GM19025 (cell line): ENCODE measurements around the gene ARSD.
"Not testable (repeated sequence)": the region's sequence is repeated elsewhere in the genome, so short reads cannot be mapped to it uniquely, and the experiment has no call there.

Source experiments
- ATAC-seq: cut with Tn5 transposase; IDR thresholded peaks from one replicate; pipeline ENCODE4 v1.9.1; 2021; ENCODE audit warnings: mild to moderate bottlenecking, low read depth, moderate library complexity; ENCODE audit not compliant: unreplicated experiment

Gene ARSD

DNA sequence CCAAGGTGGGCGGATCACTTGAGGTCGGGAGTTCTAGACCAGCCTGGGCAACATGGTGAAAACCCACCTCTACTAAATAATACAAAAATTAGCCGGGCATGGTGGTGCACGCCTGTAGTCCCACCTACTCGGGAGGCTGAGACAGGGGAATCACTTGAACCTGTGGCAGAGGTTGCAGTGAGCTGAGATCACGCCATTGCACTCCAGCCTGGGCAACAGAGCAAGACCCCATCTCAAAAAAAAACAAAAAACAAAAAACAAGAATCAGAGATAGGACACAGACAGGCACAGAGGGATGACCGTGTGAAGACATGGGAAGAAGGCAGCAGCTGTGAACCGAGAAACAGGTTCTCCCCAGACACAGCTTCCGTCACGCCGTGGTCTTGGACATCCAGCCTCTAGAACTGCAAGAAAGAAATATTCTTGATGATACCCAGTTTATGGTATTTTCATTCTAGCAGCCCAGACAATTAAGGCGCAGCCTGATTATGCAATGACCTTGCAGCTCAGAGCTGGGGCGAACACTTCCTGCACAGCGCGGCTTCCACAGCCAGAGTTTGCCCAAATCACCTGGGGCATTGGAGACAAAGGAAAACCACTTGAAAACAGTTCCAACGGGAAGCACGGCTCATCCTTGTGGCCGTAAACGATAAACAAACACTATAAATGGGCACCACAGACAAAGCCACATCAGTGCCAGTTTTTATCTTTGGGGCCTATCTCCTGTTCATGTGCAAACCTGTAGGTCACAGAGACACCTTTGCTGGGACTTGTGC is 4.2 kb upstream of the ARSD start:
- no peak for ATAC-seq

DNA sequence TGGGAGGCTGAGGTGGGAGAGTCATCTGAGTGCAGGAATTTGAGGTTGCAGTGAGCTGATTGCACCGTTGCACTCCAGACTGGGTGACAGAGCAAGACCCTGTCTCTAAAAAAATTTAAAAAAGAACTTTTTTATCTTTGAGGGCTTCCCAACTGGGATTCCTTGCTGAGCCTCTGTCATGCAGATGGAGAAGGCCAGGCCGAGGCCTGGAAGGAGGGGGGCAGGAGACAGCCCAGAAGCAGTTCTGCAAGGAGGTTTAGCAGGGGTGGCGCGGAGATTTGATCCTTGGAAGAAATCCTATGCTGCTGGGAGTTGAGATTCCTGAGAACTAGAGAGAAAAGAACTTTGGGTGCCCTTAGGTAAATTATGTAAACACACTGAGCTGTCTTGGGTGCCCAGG is 2.5 kb upstream of the ARSD start:
- no peak for ATAC-seq

DNA sequence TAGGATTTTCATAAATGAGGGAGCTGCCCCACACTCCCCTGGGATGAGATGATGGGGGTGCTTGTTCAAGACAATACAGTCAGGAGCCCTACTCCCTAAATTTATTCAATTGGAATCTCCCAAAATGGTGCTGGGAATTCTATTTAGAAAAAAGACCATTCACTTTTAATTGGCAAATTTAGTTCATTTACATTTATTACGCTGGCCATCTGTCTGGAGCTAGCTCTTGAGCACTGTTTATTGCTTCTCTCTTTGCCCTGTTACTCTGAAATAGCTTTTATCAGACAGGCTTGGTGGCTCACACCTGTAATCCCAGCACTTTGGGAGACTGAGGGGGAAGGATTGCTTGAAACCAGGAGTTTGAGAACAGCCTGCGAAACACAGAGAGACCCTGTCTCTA is 2.0 kb upstream of the ARSD start:
- ATAC-seq, result no peak

DNA sequence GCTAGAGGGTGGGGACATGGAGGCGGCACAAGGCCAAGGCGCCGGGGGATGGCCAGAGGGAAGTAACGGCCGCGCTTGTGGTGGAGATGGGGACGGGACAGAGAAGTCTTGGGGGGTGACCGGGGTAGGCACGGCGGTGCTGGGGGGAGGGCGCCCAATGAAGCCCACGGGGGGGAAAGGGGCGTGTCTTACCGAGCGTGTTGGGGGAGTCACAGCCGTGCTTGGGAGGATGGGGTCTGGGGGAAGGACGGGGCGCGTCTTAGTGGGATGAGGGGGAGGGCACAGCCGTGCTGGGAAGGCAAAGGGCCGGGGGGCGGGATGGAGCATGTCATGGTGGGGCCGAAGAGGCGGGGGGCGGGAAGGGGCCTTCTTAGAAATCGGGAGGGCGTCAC is 952 bp downstream of the ARSD start:
- ATAC-seq, result no peak

DNA sequence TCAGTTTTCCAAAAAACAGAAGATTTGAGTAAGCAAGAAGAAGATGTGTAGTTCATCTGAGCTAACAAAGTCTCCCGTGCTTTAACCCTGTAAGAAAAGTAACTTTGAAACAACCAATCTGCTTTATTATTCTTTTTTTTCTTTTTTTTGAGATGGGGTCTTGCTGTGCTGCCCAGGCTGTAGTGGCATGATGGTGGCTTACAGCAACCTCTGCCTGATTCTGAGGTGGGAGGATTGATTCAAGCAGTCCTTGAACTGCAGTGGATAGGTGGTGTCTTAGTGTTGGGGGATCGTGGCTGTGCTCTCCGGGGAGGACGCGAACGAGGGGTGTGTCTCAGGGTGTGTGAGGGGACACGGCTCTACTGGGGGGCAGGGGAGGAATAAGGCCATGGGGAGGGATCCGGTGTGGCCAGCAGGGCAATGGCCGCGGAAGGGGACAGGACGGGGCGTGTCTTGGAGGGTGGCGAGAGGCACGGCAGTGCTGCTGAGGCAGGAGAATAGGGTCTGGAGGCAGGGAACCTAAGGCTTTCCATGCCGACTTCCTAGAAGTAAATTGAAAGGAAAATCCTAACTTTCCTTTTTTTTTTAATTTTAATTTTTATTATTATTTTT is 2.4 kb downstream of the ARSD start:
- ATAC-seq, result no peak

DNA sequence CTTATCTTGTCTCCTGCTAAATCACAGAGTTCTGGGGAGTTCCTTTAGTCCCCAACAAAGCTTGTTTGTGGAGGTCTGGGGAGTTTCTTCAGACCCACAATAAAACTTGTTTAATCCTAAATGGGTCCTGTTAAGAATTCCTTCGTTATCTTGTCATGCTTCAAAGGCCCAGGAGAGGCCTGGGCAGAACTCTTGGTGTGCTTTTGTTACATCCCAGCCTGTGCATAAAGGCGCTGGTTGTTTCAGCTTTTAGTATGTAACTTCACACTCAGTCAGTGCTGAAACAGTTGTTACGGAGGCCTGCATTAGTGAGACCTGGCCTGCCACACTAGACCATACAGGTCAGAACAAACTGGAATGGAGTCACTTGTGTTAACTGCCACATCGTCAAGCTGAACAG is 2.9 kb downstream of the ARSD start:
- ATAC-seq, result not testable (repeated sequence)

DNA sequence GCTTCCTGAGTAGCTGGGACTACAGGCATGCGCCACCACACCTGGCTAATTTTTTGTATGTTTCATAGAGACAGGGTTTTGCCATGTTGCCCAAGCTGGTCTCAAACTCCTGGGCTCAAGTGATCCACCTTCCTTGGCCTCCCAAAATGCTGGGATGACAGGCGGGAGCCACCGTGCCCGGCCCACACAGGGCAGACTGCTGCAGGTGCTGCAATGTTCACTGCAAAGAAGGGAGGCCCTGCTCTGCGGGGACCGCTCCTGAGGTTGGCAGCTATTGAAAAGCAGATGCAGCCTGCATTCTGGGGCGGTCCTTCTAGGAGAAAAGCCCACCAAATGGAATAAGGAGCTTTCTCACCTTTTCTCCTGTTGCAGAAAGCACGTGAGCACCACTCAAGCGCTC is 5.0 kb downstream of the ARSD start:
- ATAC-seq, result no peak

DNA sequence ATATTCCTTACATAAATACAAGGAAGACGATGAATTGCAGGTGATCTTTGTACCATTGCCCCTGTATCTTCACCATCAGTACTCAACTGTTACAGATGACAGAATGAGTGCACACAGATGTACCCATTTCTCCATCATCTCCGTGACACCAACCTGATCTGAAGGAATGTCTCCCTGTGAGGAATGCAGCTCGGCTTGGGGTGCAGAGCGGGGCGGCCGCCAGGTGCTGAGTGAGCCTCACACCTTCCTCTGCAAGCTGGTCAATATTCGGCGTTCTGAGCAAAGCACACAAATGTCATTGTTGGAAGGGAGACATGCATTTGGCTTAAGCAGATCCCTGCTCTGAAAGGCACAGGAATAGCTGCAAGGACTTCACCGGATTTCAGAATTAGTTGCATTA is 7.4 kb downstream of the ARSD start:
- no peak for ATAC-seq

DNA sequence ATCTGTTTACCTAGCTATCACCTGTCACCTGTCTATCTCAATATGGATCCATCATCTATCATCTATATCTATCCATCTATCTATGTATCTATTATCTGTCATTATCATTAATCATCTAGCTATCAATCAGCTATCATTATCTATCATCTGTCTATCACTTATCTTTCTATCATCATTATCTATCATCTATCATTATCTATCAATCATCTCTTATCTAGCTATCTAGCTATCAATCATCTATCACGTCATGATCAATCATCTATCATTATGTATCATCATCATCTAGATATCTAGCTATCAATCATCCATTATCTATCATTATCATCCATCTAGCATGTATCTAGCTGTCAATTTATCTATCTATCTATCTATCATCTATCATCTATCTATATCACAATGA is 7.9 kb downstream of the ARSD start:
- ATAC-seq, result no peak

DNA sequence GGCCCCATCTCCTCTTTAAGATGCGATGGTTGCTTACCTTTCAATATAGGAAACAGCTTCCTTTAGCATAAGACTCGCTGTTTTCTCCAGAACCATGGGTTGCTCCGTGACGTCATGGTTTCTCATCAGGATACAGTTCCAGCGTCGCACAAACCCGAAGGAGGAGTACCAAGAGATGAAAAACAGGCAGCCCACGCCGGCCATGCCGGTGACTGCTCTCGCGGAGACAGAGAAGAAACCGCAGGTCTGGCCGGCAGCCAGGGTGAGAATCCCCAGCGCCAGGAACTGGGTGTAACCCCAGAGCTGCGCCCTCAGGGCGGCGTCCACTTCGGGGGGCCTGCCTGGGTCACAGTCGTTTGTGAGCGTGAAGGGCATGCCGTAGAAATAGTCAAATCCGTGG is 11.4 kb downstream of the ARSD start:
- ATAC-seq, result no peak

DNA sequence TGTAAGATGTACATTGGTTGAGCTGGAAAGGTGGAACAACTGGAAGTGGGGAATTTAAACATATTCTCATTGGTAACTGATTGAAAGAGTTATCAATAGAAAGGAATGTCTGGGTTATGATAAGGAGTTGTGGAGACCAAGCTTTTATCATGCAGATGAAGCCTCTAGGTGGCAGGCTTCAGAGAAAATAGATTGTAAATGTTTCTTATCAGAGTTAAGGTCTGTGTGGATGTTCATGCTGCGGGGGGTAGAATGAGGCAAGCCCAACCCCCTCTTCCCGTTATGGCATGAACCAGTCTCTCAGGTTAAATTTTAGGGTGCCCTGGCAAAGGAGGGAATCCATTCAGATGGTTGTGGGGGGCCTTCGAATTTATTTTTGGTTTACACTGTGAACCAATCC is 16.0 kb downstream of the ARSD start:
- ATAC-seq, result no peak

DNA sequence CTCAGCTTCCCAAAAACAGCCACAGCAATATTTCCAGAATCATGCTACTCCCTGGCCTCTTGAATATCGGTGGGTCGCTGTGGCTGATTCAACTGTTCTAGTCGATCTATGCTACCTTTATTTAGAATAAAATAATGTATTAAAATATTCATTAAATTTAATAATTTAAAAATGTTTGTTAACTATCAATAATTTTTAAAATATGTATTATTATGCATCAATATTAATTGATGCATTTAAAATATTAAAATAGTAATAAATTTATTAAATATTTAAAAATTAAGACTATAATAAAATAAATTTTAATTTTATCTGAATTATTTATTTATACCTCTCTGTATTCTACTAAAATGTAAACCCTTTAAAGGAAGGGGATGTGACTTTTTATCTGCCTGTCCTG is 19.0 kb downstream of the ARSD start:
- ATAC-seq, result no peak

DNA sequence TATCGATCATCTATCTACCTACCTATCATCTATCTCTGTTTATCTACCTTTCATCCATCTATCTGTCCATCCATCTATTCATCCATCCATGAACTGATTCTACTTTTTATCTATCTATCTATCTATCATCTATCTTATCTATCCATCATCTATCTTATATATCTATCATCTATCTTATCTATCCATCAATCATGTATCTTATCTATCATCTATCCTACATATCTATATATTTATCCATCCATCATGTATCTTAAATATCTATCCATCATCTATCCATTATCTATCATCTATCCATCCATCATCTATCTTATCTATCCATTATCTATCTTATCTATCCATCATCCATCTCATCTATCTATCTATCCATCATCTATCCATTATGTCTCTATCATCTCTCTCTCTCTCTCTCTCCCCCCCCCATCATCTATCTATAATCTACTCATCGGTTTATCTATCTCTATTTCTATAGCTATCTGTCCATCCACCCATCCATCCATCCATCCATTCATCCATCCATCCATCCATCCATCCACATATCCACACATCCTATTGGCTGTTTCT is 20.9 kb downstream of the ARSD start:
- ATAC-seq, result no peak

DNA sequence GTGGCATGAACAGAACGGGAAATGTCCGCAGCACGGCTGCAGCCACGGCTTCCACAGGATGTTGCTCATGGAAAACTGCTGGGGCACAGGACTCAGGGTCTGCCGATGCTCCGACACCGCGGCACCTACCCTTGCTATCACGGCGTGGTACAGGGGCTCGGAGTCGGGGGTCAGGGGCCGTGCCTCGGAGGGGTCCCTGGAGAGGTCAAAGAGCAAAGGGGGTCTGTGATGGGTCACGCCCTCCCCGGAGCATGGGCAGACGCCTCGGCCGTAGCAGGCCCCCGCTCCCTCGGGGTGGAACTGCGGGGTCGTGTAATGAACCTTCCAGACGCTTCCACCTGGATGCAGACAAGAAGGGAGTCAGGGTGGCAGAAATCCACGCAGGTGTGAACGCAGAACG is 21.8 kb downstream of the ARSD start:
- no peak for ATAC-seq

DNA sequence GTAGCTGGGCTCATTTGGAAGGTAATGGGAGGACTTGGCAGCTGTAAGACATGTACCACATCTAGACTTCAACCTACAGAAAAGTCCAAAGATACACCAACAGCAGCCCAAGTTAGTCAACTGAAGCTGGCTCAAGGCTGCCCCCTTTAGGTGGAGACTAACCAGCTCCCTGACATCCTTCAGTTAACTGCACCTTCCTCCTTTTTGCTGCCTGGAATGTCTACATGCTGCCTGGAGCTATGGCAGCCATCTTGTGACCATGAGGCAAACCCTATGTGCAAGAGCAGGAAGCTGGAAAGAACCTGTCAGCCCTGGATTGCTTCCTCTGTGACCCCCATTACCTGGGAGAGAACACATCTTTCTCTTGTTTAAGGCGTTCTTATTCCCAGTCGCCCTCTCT is 25.8 kb downstream of the ARSD start:
- no peak for ATAC-seq

DNA sequence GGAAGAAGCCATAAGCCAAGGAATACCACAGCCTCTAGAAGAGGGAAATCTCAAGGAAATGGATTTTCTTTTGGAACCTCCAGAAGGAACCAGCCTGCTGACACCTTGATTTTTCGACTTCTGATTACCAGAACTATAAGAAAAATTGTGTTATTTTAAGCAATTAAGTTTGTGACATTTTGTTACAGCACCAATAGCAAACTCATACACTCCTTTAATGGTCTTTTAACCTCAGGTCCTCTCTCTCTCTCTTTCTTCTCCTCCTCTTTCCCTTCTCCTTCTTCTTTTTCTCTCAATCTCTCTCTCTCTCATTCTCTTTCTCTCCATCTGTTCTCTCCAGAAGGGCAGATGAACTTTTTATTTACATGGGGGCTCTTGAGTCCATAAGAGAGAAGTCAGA is 26.3 kb downstream of the ARSD start:
- no peak for ATAC-seq

DNA sequence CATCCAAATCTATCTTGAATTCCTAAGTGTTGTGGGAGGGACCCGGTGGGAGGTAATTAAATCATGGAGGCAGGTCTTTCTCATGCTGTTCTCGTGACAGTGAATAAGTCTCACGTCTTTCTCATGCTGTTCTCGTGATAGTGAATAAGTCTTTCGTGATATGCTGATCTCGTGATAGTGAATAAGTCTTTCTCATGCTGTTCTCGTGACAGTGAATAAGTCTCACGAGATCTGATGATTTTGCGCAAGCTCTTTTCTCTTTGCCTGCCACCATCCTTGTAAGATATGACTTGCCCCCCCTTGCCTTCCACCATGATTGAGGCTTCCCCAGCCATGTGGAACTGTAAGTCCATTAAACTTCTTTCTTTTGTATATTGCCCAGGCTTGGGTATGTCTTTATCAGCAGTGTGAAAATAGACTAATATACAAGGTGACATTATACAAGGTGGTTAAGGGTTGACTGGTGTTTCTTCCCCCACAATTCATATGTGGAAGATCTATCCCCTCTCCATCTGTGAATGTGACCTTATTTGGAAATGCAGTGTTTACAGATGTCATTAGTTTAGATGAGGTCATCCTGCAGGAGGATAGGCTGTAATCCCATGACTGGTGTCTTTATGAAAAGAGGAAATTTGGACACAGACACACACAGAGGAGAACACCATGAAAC is 27.6 kb downstream of the ARSD start:
- no peak for ATAC-seq

DNA sequence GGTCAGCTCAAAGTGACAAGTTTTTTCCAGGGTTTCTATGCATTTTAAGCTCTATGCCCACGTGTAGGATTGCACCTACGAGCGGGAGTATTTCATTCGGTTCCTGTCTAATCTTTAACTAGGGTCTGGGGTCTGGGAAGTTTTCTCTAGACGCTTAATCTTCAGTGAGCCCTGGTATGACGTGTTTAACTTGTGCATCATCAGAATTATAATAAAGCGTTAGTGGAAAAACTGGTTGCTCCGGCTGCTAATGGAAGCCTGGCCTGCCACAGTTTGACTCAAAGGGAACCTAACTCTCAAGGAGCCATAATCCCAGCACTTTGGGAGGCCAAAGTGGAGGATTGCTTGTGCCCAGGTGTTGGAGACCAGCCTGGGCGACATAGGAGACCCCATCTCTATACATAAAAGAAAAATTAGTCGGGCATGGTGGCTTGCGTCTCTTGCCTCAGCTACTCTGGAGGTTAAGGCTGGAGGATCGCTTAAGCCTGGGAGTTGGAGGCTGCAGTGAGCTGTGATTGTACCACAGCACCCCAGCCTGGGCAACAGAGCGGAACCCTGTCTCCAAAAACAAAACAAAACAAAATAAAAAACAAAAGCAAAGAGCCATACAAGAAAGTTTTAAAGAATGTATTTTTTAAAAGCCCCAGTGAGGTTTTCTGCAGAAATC is 30.2 kb downstream of the ARSD start:
- no peak for ATAC-seq

DNA sequence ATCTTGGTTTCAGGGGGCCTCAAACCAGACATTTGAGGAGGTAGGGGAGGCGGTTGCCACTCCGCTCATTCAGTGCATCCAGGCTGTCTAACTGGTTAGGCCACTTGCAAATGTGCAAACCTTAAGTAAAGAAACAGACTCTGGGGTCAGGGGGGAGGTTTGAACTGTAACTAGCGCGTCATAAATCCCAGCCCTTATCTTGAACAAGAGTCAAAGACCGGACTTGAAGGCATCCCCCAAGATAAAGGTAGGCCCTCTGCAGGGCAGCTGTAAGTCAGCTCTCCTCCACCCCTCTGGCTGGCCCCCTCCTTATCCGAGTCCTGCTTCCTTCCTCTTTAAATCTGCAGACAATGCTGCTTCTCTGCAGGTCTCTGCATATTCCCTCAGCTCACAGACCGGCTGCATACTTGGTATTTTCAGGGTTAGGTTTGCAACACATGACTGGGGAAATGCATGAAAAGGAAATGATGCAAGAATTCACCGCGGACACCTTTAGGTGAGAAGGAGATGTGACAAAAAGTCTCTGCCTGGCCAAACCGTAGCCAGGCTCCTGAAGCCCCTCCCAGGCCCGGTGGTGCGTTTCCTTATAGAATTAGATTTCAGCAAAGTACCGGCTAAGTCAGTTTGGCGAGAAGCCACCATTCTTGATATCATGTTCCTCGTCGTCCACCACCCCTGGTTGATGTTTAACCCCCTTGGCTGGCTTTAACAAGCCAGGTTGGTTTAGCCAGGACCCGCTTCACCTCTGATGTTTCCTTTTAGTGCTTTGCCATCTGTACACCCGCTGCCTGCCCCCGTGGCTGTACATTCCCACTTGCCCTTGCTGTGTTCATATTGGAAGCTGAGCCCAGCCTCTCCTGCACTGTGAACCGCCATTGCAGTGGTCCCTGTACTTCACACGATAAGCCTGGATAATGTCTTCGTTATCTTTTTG is 31.2 kb downstream of the ARSD start:
- not testable (repeated sequence) for ATAC-seq

DNA sequence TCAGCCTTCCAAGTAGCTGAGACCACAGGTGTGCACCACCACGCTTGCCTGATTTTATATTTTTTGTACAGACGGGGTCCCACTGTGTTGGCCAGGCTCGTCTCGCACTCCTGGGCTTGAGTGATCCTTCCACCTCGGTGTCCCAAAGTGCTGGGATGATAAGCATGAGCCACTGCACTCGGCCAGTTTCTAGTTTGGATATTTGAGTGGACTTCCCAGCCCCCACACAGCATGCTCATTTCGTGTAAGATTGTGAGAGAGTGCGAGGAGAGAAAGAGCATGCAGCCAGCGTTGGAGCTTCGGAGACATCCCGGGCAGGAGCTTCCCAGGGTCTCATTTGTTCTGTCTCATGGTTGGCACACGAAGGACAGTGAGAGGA is 31.8 kb downstream of the ARSD start:
- no peak for ATAC-seq
